Measurements from ENCODE around the gene HES6. TPM values are rescaled to one million over a fixed set of nuclear protein-coding genes. Genes with fewer than 3 reads are reported as not detected.

The HES6 gene
- total RNA-seq, 2 experiments from 2014 or later: 3.1 to 4.0 TPM

GRCh38 chr2:238225911-238226697 lies 13.7 kb downstream of the HES6 start:
- DNase-seq: no peak
- CTCF ChIA-PET: no interaction called here
- Mint-ChIP-seq H3K4me1 (ENCODE audit: low read depth) (peaks cover 7% of the 10 kb centered on the region), H3K9me3 (no peaks in the 10 kb centered on the region), H3K4me3 (no peak overlapping the region), H3K36me3 (ENCODE audit: low read depth) (peaks cover 1% of the 10 kb centered on the region), H3K27me3 (ENCODE audit: low read depth) (no peaks in the 10 kb centered on the region), H3K27ac (no peak overlapping the region)
- intact Hi-C loops (cut with micrococcal nuclease): no loop called here

- H3K27me3 Mint-ChIP-seq (ENCODE audit: low read depth): no peaks in the 10 kb centered on the region
- no peak overlapping the region for H3K27ac Mint-ChIP-seq
- DNase-seq: no peak
- H3K4me1 Mint-ChIP-seq (ENCODE audit: low read depth): no peaks in the 10 kb centered on the region
- no peaks in the 10 kb centered on the region for H3K9me3 Mint-ChIP-seq
- peaks cover 1% of the 10 kb centered on the region for H3K36me3 Mint-ChIP-seq (ENCODE audit: low read depth)
- no peak overlapping the region for H3K4me3 Mint-ChIP-seq
- CTCF ChIA-PET: no interaction called here
- intact Hi-C loops (cut with micrococcal nuclease): no loop called here
These were observed 14.7 kb downstream of the HES6 start for GRCh38 chr2:238225121-238225520.

GRCh38 chr2:238224356-238225035 lies 15.3 kb downstream of the HES6 start:
- Mint-ChIP-seq H3K4me3 (no peak overlapping the region), H3K9me3 (no peaks in the 10 kb centered on the region), H3K4me1 (ENCODE audit: low read depth) (no peaks in the 10 kb centered on the region), H3K27ac (no peak overlapping the region), H3K27me3 (ENCODE audit: low read depth) (no peaks in the 10 kb centered on the region), H3K36me3 (ENCODE audit: low read depth) (peaks cover 1% of the 10 kb centered on the region)
- no peak for DNase-seq
- intact Hi-C loops (cut with micrococcal nuclease): no loop called here
- CTCF ChIA-PET: no interaction called here

- no peak for DNase-seq
- Mint-ChIP-seq H3K4me3 (no peak overlapping the region), H3K36me3 (ENCODE audit: low read depth) (no peaks in the 10 kb centered on the region), H3K4me1 (ENCODE audit: low read depth) (no peaks in the 10 kb centered on the region), H3K27me3 (ENCODE audit: low read depth) (peaks cover 2% of the 10 kb centered on the region), H3K27ac (no peak overlapping the region), H3K9me3 (no peaks in the 10 kb centered on the region)
- CTCF ChIA-PET: interaction anchor here (1.0 to 1.5 kb wide), 2 partner anchors 8 to 82 kb away, joined by 3 to 6 read pairs; partner anchors contain the start of gene KLHL30
- intact Hi-C loops (cut with micrococcal nuclease): no loop called here
These were observed 18.8 kb downstream of the HES6 start for GRCh38 chr2:238220892-238221521.

- H3K27me3 Mint-ChIP-seq (ENCODE audit: low read depth): peaks cover 3% of the 10 kb centered on the region
- no peaks in the 10 kb centered on the region for H3K36me3 Mint-ChIP-seq (ENCODE audit: low read depth)
- H3K4me3 Mint-ChIP-seq: no peak overlapping the region
- no peaks in the 10 kb centered on the region for H3K9me3 Mint-ChIP-seq
- H3K27ac Mint-ChIP-seq: no peak overlapping the region
- DNase-seq: no peak
- CTCF ChIA-PET: no interaction called here
- no peaks in the 10 kb centered on the region for H3K4me1 Mint-ChIP-seq (ENCODE audit: low read depth)
- intact Hi-C loops (cut with micrococcal nuclease): no loop called here
These were observed 19.5 kb downstream of the HES6 start for GRCh38 chr2:238220274-238220891.

GRCh38 chr2:238216651-238217184 lies 23.1 kb downstream of the HES6 start:
- Mint-ChIP-seq H3K4me1 (ENCODE audit: low read depth) (no peaks in the 10 kb centered on the region), H3K9me3 (no peaks in the 10 kb centered on the region), H3K27me3 (ENCODE audit: low read depth) (peaks cover 10% of the 10 kb centered on the region), H3K4me3 (no peak overlapping the region), H3K27ac (no peak overlapping the region), H3K36me3 (ENCODE audit: low read depth) (no peaks in the 10 kb centered on the region)
- CTCF ChIA-PET: no interaction called here
- no peak for DNase-seq
- intact Hi-C loops (cut with micrococcal nuclease): no loop called here

- Mint-ChIP-seq H3K27me3 (ENCODE audit: low read depth) (no peaks in the 10 kb centered on the region), H3K27ac (no peak overlapping the region), H3K4me1 (ENCODE audit: low read depth) (peaks cover 12% of the 10 kb centered on the region), H3K36me3 (ENCODE audit: low read depth) (peaks cover 8% of the 10 kb centered on the region), H3K4me3 (no peak overlapping the region), H3K9me3 (no peaks in the 10 kb centered on the region)
- CTCF ChIA-PET: no interaction called here
- intact Hi-C loops (cut with micrococcal nuclease): no loop called here
- no peak for DNase-seq
These were observed 32.8 kb downstream of the HES6 start for GRCh38 chr2:238207006-238207405.

GRCh38 chr2:238203973-238204683 lies 35.7 kb downstream of the HES6 start:
- peaks cover 8% of the 10 kb centered on the region for H3K36me3 Mint-ChIP-seq (ENCODE audit: low read depth)
- intact Hi-C loops (cut with micrococcal nuclease): loop anchor here (1.0 to 2.0 kb wide), 6 partner anchors 27 to 511 kb away; partner anchors contain the start of gene PER2
- CTCF ChIA-PET: no interaction called here
- peak overlapping the region; percentile 78 for H3K4me3 Mint-ChIP-seq
- H3K27me3 Mint-ChIP-seq (ENCODE audit: low read depth): no peaks in the 10 kb centered on the region
- H3K27ac Mint-ChIP-seq: peak overlapping the region; percentile 77
- no peak for DNase-seq
- H3K4me1 Mint-ChIP-seq (ENCODE audit: low read depth): peaks cover 36% of the 10 kb centered on the region
- no peaks in the 10 kb centered on the region for H3K9me3 Mint-ChIP-seq

GRCh38 chr2:238203094-238203972 lies 36.5 kb downstream of the HES6 start, which contains the start of gene ILKAP:
TSS of gene ILKAP (minus strand) at chr2:238203695. CDS start at chr2:238203553, 142 bp downstream.
- Mint-ChIP-seq H3K36me3 (ENCODE audit: low read depth) (peaks cover 8% of the 10 kb centered on the region), H3K27ac (peak within 1 kb of the TSS; percentile 77), H3K9me3 (no peaks in the 10 kb centered on the region), H3K4me3 (peak within 1 kb of the TSS; percentile 80), H3K27me3 (ENCODE audit: low read depth) (no peaks in the 10 kb centered on the region), H3K4me1 (ENCODE audit: low read depth) (peaks cover 41% of the 10 kb centered on the region)
- DNase-seq: peak; percentile 89
- intact Hi-C loops (cut with micrococcal nuclease): loop anchor here (1.0 to 2.0 kb wide), 5 partner anchors 27 to 511 kb away; partner anchors contain the start of gene PER2
- CTCF ChIA-PET: no interaction called here

GRCh38 chr2:238202326-238203093 lies 37.3 kb downstream of the HES6 start:
- Mint-ChIP-seq H3K27me3 (ENCODE audit: low read depth) (no peaks in the 10 kb centered on the region), H3K27ac (peak overlapping the region; percentile 72), H3K36me3 (ENCODE audit: low read depth) (peaks cover 8% of the 10 kb centered on the region), H3K4me1 (ENCODE audit: low read depth) (peaks cover 50% of the 10 kb centered on the region), H3K4me3 (peak overlapping the region; percentile 80), H3K9me3 (no peaks in the 10 kb centered on the region)
- CTCF ChIA-PET: interaction anchor here (1.9 kb wide), 1 partner anchor 232 kb away, joined by 4 read pairs; no protein-coding TSS in a partner anchor
- intact Hi-C loops (cut with micrococcal nuclease): loop anchor here (1.0 to 2.0 kb wide), 5 partner anchors 28 to 510 kb away; partner anchors contain the start of gene PER2
- DNase-seq: peak; percentile 22

All from activated naive CD4-positive, alpha-beta T cell treated with anti-CD3 and anti-CD28 coated beads for 36 hours (primary cell).